Measurements from ENCODE around the gene STAB2.

GRCh38 chr12:103690426-103690825, 103.4 kb downstream of the STAB2 start:
- TF ChIP-seq CTCF (IDR thresholded peaks at IDR 0.05; ENCODE audit: low read length) (no peak), EZH2phosphoT487 (IDR thresholded peaks at IDR 0.05; ENCODE audit: low read length) (no peak)
